Loucy (cell line): Measurements from ENCODE around the gene DNAH1.

Source experiments
- H2AFZ ChIP-seq: fragments of 200-600 bp; sonication (generic); 2 replicates; pipeline ENCODE4 v1.6.0; 2016; ENCODE audit warnings: antibody characterized with exemption, mild to moderate bottlenecking, low read length, moderate library complexity
- H3F3A ChIP-seq: fragments of 200-600 bp; 2 replicates; pipeline ENCODE4 v1.6.0; 2016; ENCODE audit warnings: antibody characterized with exemption, low read depth, mild to moderate bottlenecking
- H3K27me3 ChIP-seq: fragments of 200-600 bp; sonication (generic); 2 replicates; pipeline ENCODE4 v1.6.1; 2014; ENCODE audit warnings: low read length, mild to moderate bottlenecking; ENCODE audit not compliant: insufficient read depth, poor library complexity, severe bottlenecking
- H3K36me3 ChIP-seq: fragments of 200-600 bp; sonication (generic); 2 replicates; pipeline ENCODE4 v1.6.1; 2016; ENCODE audit warnings: low read length; ENCODE audit not compliant: insufficient read depth
- H3K4me1 ChIP-seq: fragments of 200-600 bp; sonication (generic); 2 replicates; pipeline ENCODE4 v1.5.1; 2014; ENCODE audit warnings: low read length, mild to moderate bottlenecking; ENCODE audit not compliant: insufficient read depth, poor library complexity, severe bottlenecking
- H3K4me2 ChIP-seq: fragments of 200-600 bp; sonication (generic); 2 replicates; pipeline ENCODE4 v1.6.0; 2014; ENCODE audit warnings: antibody characterized with exemption, low read length, low read depth, mild to moderate bottlenecking; ENCODE audit not compliant: poor library complexity, severe bottlenecking
- H3K4me3 ChIP-seq: fragments of 200-600 bp; sonication (generic); 2 replicates; pipeline ENCODE4 v1.5.1; 2014; ENCODE audit warnings: low read length, mild to moderate bottlenecking, mixed read lengths; ENCODE audit not compliant: poor library complexity, severe bottlenecking
- H3K79me2 ChIP-seq: fragments of 200-600 bp; sonication (generic); 2 replicates; pipeline ENCODE4 v1.6.1; 2014; ENCODE audit warnings: low read length; ENCODE audit not compliant: insufficient read depth
- H3K9ac ChIP-seq: fragments of 200-600 bp; sonication (generic); 2 replicates; pipeline ENCODE4 v1.6.0; 2014; ENCODE audit warnings: mild to moderate bottlenecking, low read depth, low read length, moderate library complexity; ENCODE audit not compliant: poor library complexity, severe bottlenecking
- H3K9me2 ChIP-seq: fragments of 200-600 bp; sonication (generic); replicated peaks from 2 replicates; pipeline ENCODE4 v1.6.1; 2016; ENCODE audit warnings: low read depth, low read length, mixed read lengths
- H3K9me3 ChIP-seq: fragments of 200-600 bp; sonication (generic); 2 replicates; pipeline ENCODE4 v1.6.1; 2014; ENCODE audit warnings: mild to moderate bottlenecking, antibody characterized with exemption, low read length, low read depth; ENCODE audit not compliant: insufficient read depth
- H4K20me1 ChIP-seq: fragments of 200-600 bp; sonication (generic); 2 replicates; pipeline ENCODE4 v1.6.0; 2014; ENCODE audit warnings: antibody characterized with exemption, low read length, mild to moderate bottlenecking; ENCODE audit not compliant: insufficient read depth, poor library complexity, severe bottlenecking
- EZH2phosphoT487 ChIP-seq: fragments of 200-600 bp; IDR thresholded peaks from 2 replicates; pipeline ENCODE4 v1.6.1; 2018; ENCODE audit warnings: antibody characterized with exemption, mild to moderate bottlenecking, moderate library complexity, borderline replicate concordance
- TF ChIP-seq, protein P1 (sequence below): fragments of 200-600 bp; sonication (generic); conservative IDR thresholded peaks from 2 replicates; pipeline ENCODE4 v1.5.1; 2014; ENCODE audit warnings: mild to moderate bottlenecking, antibody characterized with exemption, low read length

DNAH1 gene

DNA sequence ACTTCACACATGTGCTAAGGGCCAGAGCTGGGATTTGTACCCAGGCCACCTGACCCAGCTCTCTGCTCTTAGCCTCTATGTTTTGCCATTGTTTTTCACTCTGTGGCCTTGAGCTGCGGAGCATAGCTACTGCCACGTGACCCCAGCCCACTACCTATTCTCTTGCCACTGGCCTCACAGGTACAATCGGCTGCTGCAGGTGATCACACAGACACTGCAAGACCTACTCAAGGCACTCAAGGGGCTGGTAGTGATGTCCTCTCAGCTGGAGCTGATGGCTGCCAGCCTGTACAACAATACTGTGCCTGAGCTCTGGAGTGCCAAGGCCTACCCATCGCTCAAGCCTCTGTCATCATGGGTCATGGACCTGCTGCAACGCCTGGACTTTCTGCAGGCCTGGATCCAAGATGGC is 82.6 kb downstream of the DNAH1 start:
- Histone ChIP-seq H3K9me3 (no peaks in the 10 kb centered on the region), H3K4me2 (no peak overlapping the region), H3F3A (no peaks in the 10 kb centered on the region), H3K4me3 (no peak overlapping the region), H3K4me1 (no peaks in the 10 kb centered on the region), H2AFZ (no peak overlapping the region), H3K9me2 (no peaks in the 10 kb centered on the region), H3K79me2 (no peaks in the 10 kb centered on the region), H3K9ac (no peak overlapping the region), H4K20me1 (no peaks in the 10 kb centered on the region), H3K27me3 (no peaks in the 10 kb centered on the region), H3K36me3 (peaks cover 34% of the 10 kb centered on the region; the same call in 1 of the 2 replicates)
- TF ChIP-seq, protein P1, sequence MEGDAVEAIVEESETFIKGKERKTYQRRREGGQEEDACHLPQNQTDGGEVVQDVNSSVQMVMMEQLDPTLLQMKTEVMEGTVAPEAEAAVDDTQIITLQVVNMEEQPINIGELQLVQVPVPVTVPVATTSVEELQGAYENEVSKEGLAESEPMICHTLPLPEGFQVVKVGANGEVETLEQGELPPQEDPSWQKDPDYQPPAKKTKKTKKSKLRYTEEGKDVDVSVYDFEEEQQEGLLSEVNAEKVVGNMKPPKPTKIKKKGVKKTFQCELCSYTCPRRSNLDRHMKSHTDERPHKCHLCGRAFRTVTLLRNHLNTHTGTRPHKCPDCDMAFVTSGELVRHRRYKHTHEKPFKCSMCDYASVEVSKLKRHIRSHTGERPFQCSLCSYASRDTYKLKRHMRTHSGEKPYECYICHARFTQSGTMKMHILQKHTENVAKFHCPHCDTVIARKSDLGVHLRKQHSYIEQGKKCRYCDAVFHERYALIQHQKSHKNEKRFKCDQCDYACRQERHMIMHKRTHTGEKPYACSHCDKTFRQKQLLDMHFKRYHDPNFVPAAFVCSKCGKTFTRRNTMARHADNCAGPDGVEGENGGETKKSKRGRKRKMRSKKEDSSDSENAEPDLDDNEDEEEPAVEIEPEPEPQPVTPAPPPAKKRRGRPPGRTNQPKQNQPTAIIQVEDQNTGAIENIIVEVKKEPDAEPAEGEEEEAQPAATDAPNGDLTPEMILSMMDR = no peak
- TF ChIP-seq EZH2phosphoT487 = no peak

DNA sequence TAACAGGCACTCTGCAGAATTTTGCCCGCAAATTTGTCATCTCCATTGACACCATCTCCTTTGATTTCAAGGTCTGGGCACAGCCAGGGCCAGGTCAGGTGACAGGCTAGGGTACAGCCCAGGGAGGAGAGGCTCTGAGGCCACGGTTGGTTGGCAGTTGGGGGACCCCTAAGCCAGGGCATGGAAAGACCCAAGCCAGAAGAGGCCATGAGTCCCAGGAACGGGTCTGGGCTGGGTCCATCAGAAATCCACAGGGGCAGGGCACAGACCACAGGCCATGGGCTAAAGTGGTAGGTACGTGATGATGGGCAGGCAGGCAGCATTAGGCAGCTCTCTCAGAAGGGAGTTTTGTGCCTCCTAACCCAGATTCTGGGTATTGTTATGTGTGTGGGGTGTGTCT is 83.0 kb downstream of the DNAH1 start:
- no peak for TF ChIP-seq EZH2phosphoT487
- TF ChIP-seq, protein P1 = no peak
- peaks cover 38% of the 10 kb centered on the region; the same call in 1 of the 2 replicates for H3K36me3 ChIP-seq

DNA sequence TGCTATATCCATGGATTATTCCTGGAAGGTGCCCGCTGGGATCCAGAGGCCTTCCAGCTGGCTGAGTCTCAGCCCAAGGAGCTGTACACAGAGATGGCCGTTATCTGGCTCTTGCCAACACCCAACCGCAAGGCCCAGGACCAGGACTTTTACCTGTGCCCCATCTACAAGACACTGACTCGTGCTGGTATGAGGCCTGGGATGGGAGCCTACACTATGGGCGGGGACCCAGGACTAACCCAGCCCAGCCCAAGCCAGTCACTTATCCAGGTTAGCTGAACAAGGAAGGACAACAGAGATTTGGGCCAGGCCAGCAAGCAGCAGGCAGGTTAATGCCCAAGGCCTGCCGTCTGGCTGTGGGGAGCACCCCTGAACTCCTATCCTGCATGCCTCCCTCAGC is 83.5 kb downstream of the DNAH1 start:
- H3K36me3 ChIP-seq = peaks cover 43% of the 10 kb centered on the region; the same call in 1 of the 2 replicates
- no peak overlapping the region for H3K9ac ChIP-seq
- H3K79me2 ChIP-seq = peaks cover 1% of the 10 kb centered on the region; the same call in 1 of the 2 replicates
- H4K20me1 ChIP-seq = no peaks in the 10 kb centered on the region
- no peaks in the 10 kb centered on the region for H3K4me1 ChIP-seq
- no peaks in the 10 kb centered on the region for H3K27me3 ChIP-seq
- no peaks in the 10 kb centered on the region for H3K9me3 ChIP-seq
- no peak overlapping the region for H2AFZ ChIP-seq
- no peak overlapping the region for H3K4me2 ChIP-seq
- H3K9me2 ChIP-seq = no peaks in the 10 kb centered on the region
- no peaks in the 10 kb centered on the region for H3F3A ChIP-seq
- no peak overlapping the region for H3K4me3 ChIP-seq
- TF ChIP-seq, protein P1 = no peak
- TF ChIP-seq EZH2phosphoT487 = no peak

More for the DNA sequence above, 83.0 kb downstream of the DNAH1 start:
- H3K9me2 ChIP-seq = no peaks in the 10 kb centered on the region
- H2AFZ ChIP-seq = no peak overlapping the region
- H3K9me3 ChIP-seq = no peaks in the 10 kb centered on the region
- no peaks in the 10 kb centered on the region for H3F3A ChIP-seq
- no peaks in the 10 kb centered on the region for H3K27me3 ChIP-seq
- no peaks in the 10 kb centered on the region for H4K20me1 ChIP-seq
- H3K4me1 ChIP-seq = no peaks in the 10 kb centered on the region
- no peak overlapping the region for H3K9ac ChIP-seq
- H3K4me3 ChIP-seq = no peak overlapping the region
- H3K79me2 ChIP-seq = no peaks in the 10 kb centered on the region
- H3K4me2 ChIP-seq = no peak overlapping the region
